ENCODE data around the gene PIGO.

The PIGO gene

GRCh38 chr9:35103660-35104191 is 7.3 kb upstream of the PIGO start:
- peak overlapping the region; percentile 98 for H3K4me3 ChIP-seq (ENCODE audit: low read depth, low read length, poor library complexity, severe bottlenecking)
- H3K36me3 ChIP-seq (ENCODE audit: insufficient read depth, low read length): peaks cover 26% of the 10 kb centered on the region
- peak overlapping the region; percentile 10 for H3K27ac ChIP-seq (ENCODE audit: low read depth, low read length, poor library complexity, severe bottlenecking)
- no peaks in the 10 kb centered on the region for H4K20me1 ChIP-seq (ENCODE audit: insufficient read depth, low read length)
- H3K4me2 ChIP-seq (ENCODE audit: low read length): peak overlapping the region; percentile 98
- peak overlapping the region; percentile 99 for H3K9ac ChIP-seq (ENCODE audit: low read length)
- no peak overlapping the region for H2AFZ ChIP-seq (ENCODE audit: low read length)
- no peaks in the 10 kb centered on the region for H3K27me3 ChIP-seq (ENCODE audit: insufficient read depth, low read length)
- peaks cover 8% of the 10 kb centered on the region for H3K79me2 ChIP-seq (ENCODE audit: insufficient read depth, low read length)
- H3K4me1 ChIP-seq (ENCODE audit: insufficient read depth, low read length, severe bottlenecking): peaks cover 19% of the 10 kb centered on the region
- TF ChIP-seq CTCF (IDR thresholded peaks at IDR 0.05; ENCODE audit: low read length) (no peak), EZH2 (IDR thresholded peaks at IDR 0.05; ENCODE audit: borderline replicate concordance, low read length) (no peak)
- no peaks in the 10 kb centered on the region for H3K9me3 ChIP-seq (ENCODE audit: low read length)
- H3F3A ChIP-seq (ENCODE audit: insufficient read depth, low read length): no peaks in the 10 kb centered on the region
- H3K9me2 ChIP-seq (ENCODE audit: low read depth, low read length): no peaks in the 10 kb centered on the region

- no peaks in the 10 kb centered on the region for H4K20me1 ChIP-seq (ENCODE audit: insufficient read depth, low read length)
- H3K4me1 ChIP-seq (ENCODE audit: insufficient read depth, low read length, severe bottlenecking): peaks cover 19% of the 10 kb centered on the region
- peak within 1 kb of the TSS; percentile 98 for H3K4me2 ChIP-seq (ENCODE audit: low read length)
- H3K27me3 ChIP-seq (ENCODE audit: insufficient read depth, low read length): no peaks in the 10 kb centered on the region
- H3K79me2 ChIP-seq (ENCODE audit: insufficient read depth, low read length): peaks cover 8% of the 10 kb centered on the region
- TF ChIP-seq CTCF (IDR thresholded peaks at IDR 0.05; ENCODE audit: low read length) (no peak), EZH2 (IDR thresholded peaks at IDR 0.05; ENCODE audit: borderline replicate concordance, low read length) (no peak)
- peak within 1 kb of the TSS; percentile 60 for H3K27ac ChIP-seq (ENCODE audit: low read depth, low read length, poor library complexity, severe bottlenecking)
- H3K4me3 ChIP-seq (ENCODE audit: low read depth, low read length, poor library complexity, severe bottlenecking): peak within 1 kb of the TSS; percentile 98
- no peaks in the 10 kb centered on the region for H3K9me3 ChIP-seq (ENCODE audit: low read length)
- no peaks in the 10 kb centered on the region for H3K9me2 ChIP-seq (ENCODE audit: low read depth, low read length)
- no peaks in the 10 kb centered on the region for H3F3A ChIP-seq (ENCODE audit: insufficient read depth, low read length)
- H3K36me3 ChIP-seq (ENCODE audit: insufficient read depth, low read length): peaks cover 26% of the 10 kb centered on the region
- H3K9ac ChIP-seq (ENCODE audit: low read length): peak within 1 kb of the TSS; percentile 99
- H2AFZ ChIP-seq (ENCODE audit: low read length): no peak within 1 kb of the TSS
Observed at GRCh38 chr9:35102769-35103659, 6.6 kb upstream of the PIGO start, which contains the start of gene STOML2. TSS of gene STOML2 (minus strand) at chr9:35103131. CDS start at chr9:35103094, 37 bp downstream.

GRCh38 chr9:35102465-35102768 is 6.0 kb upstream of the PIGO start:
- Histone ChIP-seq H3K79me2 (ENCODE audit: insufficient read depth, low read length) (peaks cover 8% of the 10 kb centered on the region), H3K4me1 (ENCODE audit: insufficient read depth, low read length, severe bottlenecking) (peaks cover 19% of the 10 kb centered on the region), H3F3A (ENCODE audit: insufficient read depth, low read length) (no peaks in the 10 kb centered on the region), H2AFZ (ENCODE audit: low read length) (no peak overlapping the region), H3K9me2 (ENCODE audit: low read depth, low read length) (no peaks in the 10 kb centered on the region), H3K9ac (ENCODE audit: low read length) (peak overlapping the region; percentile 99), H3K4me3 (ENCODE audit: low read depth, low read length, poor library complexity, severe bottlenecking) (peak overlapping the region; percentile 98), H3K27ac (ENCODE audit: low read depth, low read length, poor library complexity, severe bottlenecking) (peak overlapping the region; percentile 60), H3K9me3 (ENCODE audit: low read length) (no peaks in the 10 kb centered on the region), H3K4me2 (ENCODE audit: low read length) (peak overlapping the region; percentile 98), H4K20me1 (ENCODE audit: insufficient read depth, low read length) (no peaks in the 10 kb centered on the region), H3K27me3 (ENCODE audit: insufficient read depth, low read length) (no peaks in the 10 kb centered on the region), H3K36me3 (ENCODE audit: insufficient read depth, low read length) (peaks cover 26% of the 10 kb centered on the region)
- TF ChIP-seq CTCF (IDR thresholded peaks at IDR 0.05; ENCODE audit: low read length) (no peak), EZH2 (IDR thresholded peaks at IDR 0.05; ENCODE audit: borderline replicate concordance, low read length) (no peak)

All from OCI-LY1 (cell line).